ENCODE data around the gene OTUD5. TPM values are rescaled to one million over a fixed set of nuclear protein-coding genes. Genes with fewer than 3 reads are reported as not detected.

Gene OTUD5
- total and polyA plus RNA-seq, 2 of the 13 experiments (the other 11 are each of a cell fraction or from before 2014, with no cell fraction given), result 18.4 to 42.2 TPM

GRCh38 chrX:48918643-48919340 lies 38.6 kb downstream of the OTUD5 start, which contains the start of gene PIM2 (continued):
- TF ChIP-seq PHF20 (CRISPR knock-in tag; IDR thresholded peaks at IDR 0.05) (peak; percentile 40; the same call in 1 of the 2 replicates), DR1 (CRISPR knock-in tag; IDR thresholded peaks at IDR 0.05) (peak; percentile 94), PRMT3 (CRISPR knock-in tag; IDR thresholded peaks at IDR 0.05; ENCODE audit: borderline replicate concordance, low read depth) (0 out of 2 replicates have a peak, but pooled peaks have one; percentile 22), JARID2 (CRISPR knock-in tag; IDR thresholded peaks at IDR 0.05; ENCODE audit: insufficient replicate concordance) (no peak), ZNF160 (CRISPR knock-in tag; IDR thresholded peaks at IDR 0.05) (no peak), ZNF329 (CRISPR knock-in tag; IDR thresholded peaks at IDR 0.05; ENCODE audit: low read depth) (0 out of 2 replicates have a peak, but pooled peaks have one; percentile 39), POLR2AphosphoS5 (IDR thresholded peaks at IDR 0.05; ENCODE audit: low read depth, low read length) (peak; percentile 90), TARDBP (CRISPR knock-in tag; IDR thresholded peaks at IDR 0.05) (0 out of 2 replicates have a peak, but pooled peaks have one; percentile 54), HNF4G (IDR thresholded peaks at IDR 0.05; ENCODE audit: borderline replicate concordance, low read depth, low read length) (no peak), HNF4G (CRISPR knock-in tag; IDR thresholded peaks at IDR 0.05; ENCODE audit: borderline replicate concordance, low read depth) (no peak), RAD51 (IDR thresholded peaks at IDR 0.05; ENCODE audit: borderline replicate concordance) (peak; percentile 8; the same call in 1 of the 2 replicates), MEIS1 (CRISPR knock-in tag; IDR thresholded peaks at IDR 0.05; ENCODE audit: borderline replicate concordance) (no peak), GRHL1 (CRISPR knock-in tag; conservative IDR thresholded peaks at IDR 0.05) (no peak), ZNF878 (CRISPR knock-in tag; IDR thresholded peaks at IDR 0.05) (0 out of 2 replicates have a peak, but pooled peaks have one; percentile 43), AGO2 (optimal IDR thresholded peaks at IDR 0.05; ENCODE audit: low read depth, low read length) (peak; percentile 56)
- TF ChIP-seq, protein P1, sequence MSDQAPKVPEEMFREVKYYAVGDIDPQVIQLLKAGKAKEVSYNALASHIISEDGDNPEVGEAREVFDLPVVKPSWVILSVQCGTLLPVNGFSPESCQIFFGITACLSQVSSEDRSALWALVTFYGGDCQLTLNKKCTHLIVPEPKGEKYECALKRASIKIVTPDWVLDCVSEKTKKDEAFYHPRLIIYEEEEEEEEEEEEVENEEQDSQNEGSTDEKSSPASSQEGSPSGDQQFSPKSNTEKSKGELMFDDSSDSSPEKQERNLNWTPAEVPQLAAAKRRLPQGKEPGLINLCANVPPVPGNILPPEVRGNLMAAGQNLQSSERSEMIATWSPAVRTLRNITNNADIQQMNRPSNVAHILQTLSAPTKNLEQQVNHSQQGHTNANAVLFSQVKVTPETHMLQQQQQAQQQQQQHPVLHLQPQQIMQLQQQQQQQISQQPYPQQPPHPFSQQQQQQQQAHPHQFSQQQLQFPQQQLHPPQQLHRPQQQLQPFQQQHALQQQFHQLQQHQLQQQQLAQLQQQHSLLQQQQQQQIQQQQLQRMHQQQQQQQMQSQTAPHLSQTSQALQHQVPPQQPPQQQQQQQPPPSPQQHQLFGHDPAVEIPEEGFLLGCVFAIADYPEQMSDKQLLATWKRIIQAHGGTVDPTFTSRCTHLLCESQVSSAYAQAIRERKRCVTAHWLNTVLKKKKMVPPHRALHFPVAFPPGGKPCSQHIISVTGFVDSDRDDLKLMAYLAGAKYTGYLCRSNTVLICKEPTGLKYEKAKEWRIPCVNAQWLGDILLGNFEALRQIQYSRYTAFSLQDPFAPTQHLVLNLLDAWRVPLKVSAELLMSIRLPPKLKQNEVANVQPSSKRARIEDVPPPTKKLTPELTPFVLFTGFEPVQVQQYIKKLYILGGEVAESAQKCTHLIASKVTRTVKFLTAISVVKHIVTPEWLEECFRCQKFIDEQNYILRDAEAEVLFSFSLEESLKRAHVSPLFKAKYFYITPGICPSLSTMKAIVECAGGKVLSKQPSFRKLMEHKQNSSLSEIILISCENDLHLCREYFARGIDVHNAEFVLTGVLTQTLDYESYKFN (CRISPR knock-in tag; conservative IDR thresholded peaks at IDR 0.05), result peak; percentile 27; the same call in 1 of the 2 replicates
- TF ChIP-seq, protein P2, sequence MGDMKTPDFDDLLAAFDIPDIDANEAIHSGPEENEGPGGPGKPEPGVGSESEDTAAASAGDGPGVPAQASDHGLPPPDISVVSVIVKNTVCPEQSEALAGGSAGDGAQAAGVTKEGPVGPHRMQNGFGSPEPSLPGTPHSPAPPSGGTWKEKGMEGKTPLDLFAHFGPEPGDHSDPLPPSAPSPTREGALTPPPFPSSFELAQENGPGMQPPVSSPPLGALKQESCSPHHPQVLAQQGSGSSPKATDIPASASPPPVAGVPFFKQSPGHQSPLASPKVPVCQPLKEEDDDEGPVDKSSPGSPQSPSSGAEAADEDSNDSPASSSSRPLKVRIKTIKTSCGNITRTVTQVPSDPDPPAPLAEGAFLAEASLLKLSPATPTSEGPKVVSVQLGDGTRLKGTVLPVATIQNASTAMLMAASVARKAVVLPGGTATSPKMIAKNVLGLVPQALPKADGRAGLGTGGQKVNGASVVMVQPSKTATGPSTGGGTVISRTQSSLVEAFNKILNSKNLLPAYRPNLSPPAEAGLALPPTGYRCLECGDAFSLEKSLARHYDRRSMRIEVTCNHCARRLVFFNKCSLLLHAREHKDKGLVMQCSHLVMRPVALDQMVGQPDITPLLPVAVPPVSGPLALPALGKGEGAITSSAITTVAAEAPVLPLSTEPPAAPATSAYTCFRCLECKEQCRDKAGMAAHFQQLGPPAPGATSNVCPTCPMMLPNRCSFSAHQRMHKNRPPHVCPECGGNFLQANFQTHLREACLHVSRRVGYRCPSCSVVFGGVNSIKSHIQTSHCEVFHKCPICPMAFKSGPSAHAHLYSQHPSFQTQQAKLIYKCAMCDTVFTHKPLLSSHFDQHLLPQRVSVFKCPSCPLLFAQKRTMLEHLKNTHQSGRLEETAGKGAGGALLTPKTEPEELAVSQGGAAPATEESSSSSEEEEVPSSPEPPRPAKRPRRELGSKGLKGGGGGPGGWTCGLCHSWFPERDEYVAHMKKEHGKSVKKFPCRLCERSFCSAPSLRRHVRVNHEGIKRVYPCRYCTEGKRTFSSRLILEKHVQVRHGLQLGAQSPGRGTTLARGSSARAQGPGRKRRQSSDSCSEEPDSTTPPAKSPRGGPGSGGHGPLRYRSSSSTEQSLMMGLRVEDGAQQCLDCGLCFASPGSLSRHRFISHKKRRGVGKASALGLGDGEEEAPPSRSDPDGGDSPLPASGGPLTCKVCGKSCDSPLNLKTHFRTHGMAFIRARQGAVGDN (CRISPR knock-in tag; IDR thresholded peaks at IDR 0.05), result peak; percentile 66
- TF ChIP-seq, protein P3, sequence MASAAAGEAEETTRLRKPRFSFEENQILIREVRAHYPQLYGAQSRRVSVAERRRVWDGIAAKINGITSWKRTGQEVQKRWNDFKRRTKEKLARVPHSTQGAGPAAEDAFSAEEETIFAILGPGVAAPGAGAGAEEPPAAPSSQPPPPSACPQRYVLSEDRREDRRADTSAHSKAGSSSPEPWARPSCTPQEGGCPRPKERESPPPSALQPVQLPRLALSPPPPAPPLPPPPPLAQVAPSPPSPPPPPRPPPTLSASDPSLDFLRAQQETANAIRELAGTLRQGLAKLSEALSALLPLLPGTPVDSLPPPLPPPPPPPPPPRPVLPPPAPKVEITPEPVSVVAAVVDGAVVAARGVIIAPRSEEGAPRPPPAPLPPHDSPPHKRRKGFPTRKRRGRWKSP (CRISPR knock-in tag; IDR thresholded peaks at IDR 0.05), result peak; percentile 18; the same call in 1 of the 2 replicates
